A673 (cell line): ENCODE measurements around the gene FUT8. TPM values are rescaled to one million over a fixed set of nuclear protein-coding genes. Genes with fewer than 3 reads are reported as not detected.

Experiments used
- BruUV-seq: library from RNA; stranded (reverse); fragments of 400-500 nt; replicated peaks from 2 replicates; lab custom pipeline; 2021; lab: Mats Ljungman, UMichigan
- CTCF ChIA-PET: fragments of 300-600 bp; sonication (Branson Sonifier 250); formaldehyde crosslinking; loops from one replicate; lab custom pipeline; 2022; ENCODE audit warnings: antibody characterized with exemption; lab: Charles Lee
- POLR2A ChIA-PET: fragments of 300-600 bp; sonication (Branson Sonifier 250); formaldehyde crosslinking; loops from one replicate; lab custom pipeline; 2022; ENCODE audit warnings: antibody characterized with exemption; ENCODE audit not compliant: low non-redundant PET; lab: Charles Lee
- DNase-seq: peaks from one replicate; pipeline ENCODE4 v3.0.0-alpha.2; 2015; ENCODE audit warnings: low spot score
- H3K27ac ChIP-seq: fragments of 200-600 bp; sonication (generic); 2 replicates; pipeline ENCODE4 v1.5.1; 2016; ENCODE audit warnings: mixed run types, low read depth, mild to moderate bottlenecking, mixed read lengths, antibody characterized with exemption, low read length; ENCODE audit not compliant: poor library complexity, severe bottlenecking
- H3K27me3 ChIP-seq: fragments of 200-600 bp; sonication (generic); replicated peaks from 2 replicates; pipeline ENCODE4 v1.6.1; 2017; ENCODE audit warnings: mixed run types, low read depth, mild to moderate bottlenecking, mixed read lengths, antibody characterized with exemption, low read length; ENCODE audit not compliant: insufficient read depth, poor library complexity
- H3K36me3 ChIP-seq: fragments of 200-600 bp; sonication (generic); 2 replicates; pipeline ENCODE4 v1.6.1; 2016; ENCODE audit warnings: mixed run types, mild to moderate bottlenecking, mixed read lengths, antibody characterized with exemption, low read length; ENCODE audit not compliant: insufficient read depth, poor library complexity, severe bottlenecking
- H3K4me1 ChIP-seq: fragments of 200-600 bp; sonication (generic); 2 replicates; pipeline ENCODE4 v1.6.1; 2017; ENCODE audit warnings: mixed run types, mild to moderate bottlenecking, mixed read lengths, antibody characterized with exemption, low read length; ENCODE audit not compliant: insufficient read depth, poor library complexity, severe bottlenecking
- H3K4me3 ChIP-seq: fragments of 200-600 bp; sonication (generic); 2 replicates; pipeline ENCODE4 v1.5.1; 2016; ENCODE audit warnings: low read depth, mixed run types, mild to moderate bottlenecking, mixed read lengths, low read length; ENCODE audit not compliant: poor library complexity, severe bottlenecking
- H3K9me3 ChIP-seq: fragments of 200-600 bp; sonication (generic); 2 replicates; pipeline ENCODE4 v1.6.1; 2016; ENCODE audit warnings: mixed run types, low read depth, mild to moderate bottlenecking, mixed read lengths, antibody characterized with exemption, low read length; ENCODE audit not compliant: poor library complexity, severe bottlenecking
- EZH2 ChIP-seq: fragments of 200-600 bp; sonication (generic); IDR thresholded peaks from 2 replicates; pipeline ENCODE4 v1.6.1; 2017; ENCODE audit warnings: borderline replicate concordance, low read depth, mild to moderate bottlenecking, mixed read lengths, antibody characterized with exemption, low read length; ENCODE audit not compliant: poor library complexity, severe bottlenecking
- intact Hi-C: fragments of 100-400 bp; cut with micrococcal nuclease; formaldehyde crosslinking; loops from one replicate; pipeline ENCODE4 v1.10.0; 2022; ENCODE audit not compliant: unreplicated experiment
- total RNA-seq: library from RNA; stranded (reverse); gene quantifications from 2 replicates; pipeline ENCODE4 v1.2.3, GENCODE V29; 2021
- TF ChIP-seq, protein P1 (sequence below): fragments of 300-800, 200-600 bp; sonication (generic); conservative IDR thresholded peaks from 2 replicates; pipeline ENCODE4 v1.5.1; 2017; ENCODE audit warnings: low read depth, mild to moderate bottlenecking, antibody characterized with exemption, low read length, moderate library complexity, mixed read lengths

The FUT8 gene
- total RNA-seq, 1 experiment from 2014 or later = 11.0 TPM

GRCh38 chr14:65396082-65396910 lies 16.2 kb upstream of the FUT8 start:
- ChIA-PET CTCF (no interaction called here), POLR2A (no interaction called here)
- DNase-seq = no peak

DNA sequence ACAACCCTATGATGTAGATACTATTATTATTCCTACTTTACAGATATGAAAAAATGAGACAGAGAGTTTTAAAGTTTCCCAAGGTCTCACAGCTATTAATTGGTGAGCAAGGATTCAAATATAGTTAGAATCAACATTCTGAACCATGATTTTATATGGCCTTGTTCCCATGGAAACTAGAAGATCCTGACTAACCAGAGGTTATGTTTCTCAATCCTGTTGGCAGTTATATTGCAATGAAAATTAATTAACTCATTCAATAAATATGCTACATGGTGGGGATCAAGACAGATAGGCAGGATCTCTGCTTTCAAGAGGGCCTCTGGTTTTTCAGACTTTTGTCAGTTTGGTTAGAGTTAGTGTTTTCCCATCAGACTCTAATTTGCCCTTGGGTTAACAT lies 9.3 kb upstream of the FUT8 start:
- Histone ChIP-seq H3K36me3 (no peaks in the 10 kb centered on the region), H3K27me3 (no peaks in the 10 kb centered on the region), H3K4me1 (no peaks in the 10 kb centered on the region), H3K27ac (no peak overlapping the region), H3K4me3 (no peak overlapping the region), H3K9me3 (no peaks in the 10 kb centered on the region)
- no peak for DNase-seq
- CTCF ChIA-PET = no interaction called here
- no TSS peak for BruUV-seq
- intact Hi-C loops = no loop called here
- TF ChIP-seq EZH2 = no peak
- TF ChIP-seq, protein P1, sequence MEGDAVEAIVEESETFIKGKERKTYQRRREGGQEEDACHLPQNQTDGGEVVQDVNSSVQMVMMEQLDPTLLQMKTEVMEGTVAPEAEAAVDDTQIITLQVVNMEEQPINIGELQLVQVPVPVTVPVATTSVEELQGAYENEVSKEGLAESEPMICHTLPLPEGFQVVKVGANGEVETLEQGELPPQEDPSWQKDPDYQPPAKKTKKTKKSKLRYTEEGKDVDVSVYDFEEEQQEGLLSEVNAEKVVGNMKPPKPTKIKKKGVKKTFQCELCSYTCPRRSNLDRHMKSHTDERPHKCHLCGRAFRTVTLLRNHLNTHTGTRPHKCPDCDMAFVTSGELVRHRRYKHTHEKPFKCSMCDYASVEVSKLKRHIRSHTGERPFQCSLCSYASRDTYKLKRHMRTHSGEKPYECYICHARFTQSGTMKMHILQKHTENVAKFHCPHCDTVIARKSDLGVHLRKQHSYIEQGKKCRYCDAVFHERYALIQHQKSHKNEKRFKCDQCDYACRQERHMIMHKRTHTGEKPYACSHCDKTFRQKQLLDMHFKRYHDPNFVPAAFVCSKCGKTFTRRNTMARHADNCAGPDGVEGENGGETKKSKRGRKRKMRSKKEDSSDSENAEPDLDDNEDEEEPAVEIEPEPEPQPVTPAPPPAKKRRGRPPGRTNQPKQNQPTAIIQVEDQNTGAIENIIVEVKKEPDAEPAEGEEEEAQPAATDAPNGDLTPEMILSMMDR = no peak
- POLR2A ChIA-PET = no interaction called here

More at GRCh38 chr14:65396082-65396910, 16.2 kb upstream of the FUT8 start:
- BruUV-seq = no TSS peak
- TF ChIP-seq EZH2 = no peak
- TF ChIP-seq, protein P1 = no peak
- Histone ChIP-seq H3K9me3 (peaks cover 8% of the 10 kb centered on the region), H3K27me3 (no peaks in the 10 kb centered on the region), H3K4me3 (no peak overlapping the region), H3K27ac (no peak overlapping the region), H3K36me3 (no peaks in the 10 kb centered on the region), H3K4me1 (no peaks in the 10 kb centered on the region)
- intact Hi-C loops = no loop called here

GRCh38 chr14:65408113-65408512 lies 4.4 kb upstream of the FUT8 start:
- POLR2A ChIA-PET = no interaction called here
- TF ChIP-seq, protein P1 = no peak
- no peak for TF ChIP-seq EZH2
- CTCF ChIA-PET = no interaction called here
- intact Hi-C loops = no loop called here
- Histone ChIP-seq H3K4me1 (no peaks in the 10 kb centered on the region), H3K4me3 (no peak overlapping the region), H3K9me3 (no peaks in the 10 kb centered on the region), H3K27ac (no peak overlapping the region), H3K27me3 (no peaks in the 10 kb centered on the region), H3K36me3 (no peaks in the 10 kb centered on the region)
- DNase-seq = no peak
- BruUV-seq = no TSS peak
